Large intestine (tissue), 3 donors: ENCODE measurements around the gene PRDM1. TPM values are rescaled to one million over a fixed set of nuclear protein-coding genes. Genes with fewer than 3 reads are reported as not detected.

Experiments
- DNase-seq, 2 donors: peaks; one replicate each; pipeline versions ENCODE4 v3.0.0 to v3.0.0-alpha.2; 2013
- H3K27ac ChIP-seq: one replicate; pipeline ENCODE4 v1.5.1; 2013; ENCODE audit warnings: low read length
- H3K27me3 ChIP-seq: 2 replicates; pipeline ENCODE4 v1.6.1; 2013; ENCODE audit warnings: low read length; ENCODE audit not compliant: control insufficient read depth, insufficient read depth
- H3K36me3 ChIP-seq: 2 replicates; pipeline ENCODE4 v1.6.1; 2013; ENCODE audit warnings: low read length; ENCODE audit not compliant: control insufficient read depth, insufficient read depth
- H3K4me1 ChIP-seq: one replicate; pipeline ENCODE4 v1.6.1; 2013; ENCODE audit warnings: low read length; ENCODE audit not compliant: control insufficient read depth, insufficient read depth
- H3K4me3 ChIP-seq: one replicate; pipeline ENCODE4 v1.5.1; 2013; ENCODE audit warnings: low read length
- H3K9me3 ChIP-seq: one replicate; pipeline ENCODE4 v1.6.1; 2013; ENCODE audit warnings: mild to moderate bottlenecking, low read depth, low read length, moderate library complexity; ENCODE audit not compliant: control insufficient read depth
- WGBS: methylation state at CpG from one replicate; pipeline ENCODE4 v1.1.5; 2013; ENCODE audit warnings: low lambda C conversion rate; ENCODE audit not compliant: insufficient coverage; 5-methylcytosine and 5-hydroxymethylcytosine counted together
- polyA plus RNA-seq: library from polyadenylated mRNA; unstranded; fragments of 120-200 nt; gene quantifications from one replicate; pipeline ENCODE4 v1.2.1, GENCODE V29; 2013

PRDM1 gene
- polyA plus RNA-seq, 1 donor: 48.7 TPM

DNA sequence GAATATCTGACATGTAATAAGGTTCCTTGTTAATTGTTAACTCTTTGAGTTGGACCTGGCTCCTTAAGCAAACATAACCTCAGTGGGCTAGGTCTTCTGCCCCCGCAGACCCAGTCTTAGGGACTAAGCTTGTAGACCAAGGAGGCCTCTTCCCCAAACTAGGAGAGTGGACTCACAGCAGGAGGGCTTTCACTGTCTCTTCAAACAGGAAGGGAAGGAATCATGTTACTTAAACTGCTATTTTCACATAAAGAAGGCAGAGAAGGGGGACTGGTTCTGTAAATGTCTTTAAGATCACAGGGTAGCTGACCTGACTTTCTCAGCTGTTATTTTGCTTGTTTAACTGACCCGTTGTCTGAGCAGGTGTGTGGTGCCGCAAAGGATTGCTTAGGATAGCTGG is 34.9 kb upstream of the PRDM1 start:
- Histone ChIP-seq H3K27ac (peak overlapping the region; percentile 84), H3K4me3 (peak overlapping the region; percentile 66), H3K9me3 (no peaks in the 10 kb centered on the region), H3K36me3 (peaks cover 3% of the 10 kb centered on the region), H3K27me3 (no peaks in the 10 kb centered on the region), H3K4me1 (peaks cover 9% of the 10 kb centered on the region)
- DNase-seq: peak in 1 of 2 donors; percentile 83
- no CpG with 5 or more reads among the region's 3 CpGs for WGBS

DNA sequence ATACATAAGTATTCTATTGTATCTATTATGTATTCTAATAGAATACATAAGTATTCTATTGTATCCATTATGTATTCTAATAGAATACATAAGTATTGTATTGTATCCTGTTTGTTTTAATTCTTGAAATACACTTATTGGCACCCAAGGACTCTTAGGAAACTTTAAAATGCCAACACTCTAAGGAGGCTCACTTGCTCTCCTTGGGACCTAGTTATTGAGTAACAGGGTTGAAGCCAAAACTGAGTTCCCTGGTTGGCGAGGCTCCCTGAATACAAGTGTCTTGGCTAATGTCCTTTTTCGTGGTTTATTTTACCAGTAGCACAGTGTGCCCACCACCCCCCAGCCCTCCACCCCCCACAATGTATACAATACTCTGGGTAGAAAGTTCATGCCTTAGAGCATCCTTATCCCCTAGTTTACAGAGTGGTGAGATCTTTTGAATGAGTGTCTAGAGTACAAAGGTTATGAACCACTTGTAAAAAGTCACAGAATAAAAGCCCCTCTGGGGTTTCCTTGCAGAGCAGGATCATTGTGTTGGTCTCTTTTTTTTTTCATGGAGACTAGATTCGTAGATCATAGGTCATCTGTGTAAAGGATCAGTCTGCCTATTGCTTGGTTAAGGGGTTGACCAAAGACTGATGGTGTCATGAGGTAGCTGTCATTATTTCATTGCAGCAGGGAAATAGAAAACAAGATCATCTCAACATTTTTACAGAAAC is 32.5 kb upstream of the PRDM1 start:
- WGBS: no CpG with 5 or more reads among the region's 3 CpGs
- Histone ChIP-seq H3K9me3 (no peaks in the 10 kb centered on the region), H3K27me3 (no peaks in the 10 kb centered on the region), H3K4me1 (peaks cover 19% of the 10 kb centered on the region), H3K4me3 (peak overlapping the region; percentile 17), H3K27ac (peak overlapping the region; percentile 84), H3K36me3 (peaks cover 3% of the 10 kb centered on the region)
- peak; percentile 34 to 76 for DNase-seq

GRCh38 chr6:106055489-106055888 is 30.6 kb upstream of the PRDM1 start:
- Histone ChIP-seq H3K4me3 (peak overlapping the region; percentile 27), H3K27me3 (no peaks in the 10 kb centered on the region), H3K36me3 (peaks cover 6% of the 10 kb centered on the region), H3K27ac (peak overlapping the region; percentile 84), H3K9me3 (no peaks in the 10 kb centered on the region), H3K4me1 (peaks cover 19% of the 10 kb centered on the region)
- 40% methylated on average over 1 of the region's 4 CpGs for WGBS
- DNase-seq: peak in 1 of 2 donors; percentile 64

- Histone ChIP-seq H3K27ac (peak overlapping the region; percentile 84), H3K9me3 (no peaks in the 10 kb centered on the region), H3K4me1 (peaks cover 19% of the 10 kb centered on the region), H3K4me3 (peak overlapping the region; percentile 27), H3K36me3 (peaks cover 6% of the 10 kb centered on the region), H3K27me3 (no peaks in the 10 kb centered on the region)
- no CpG with 5 or more reads among the region's 5 CpGs for WGBS
- peak in 1 of 2 donors; percentile 32 for DNase-seq
Measured at GRCh38 chr6:106056060-106056745, 29.9 kb upstream of the PRDM1 start.

DNA sequence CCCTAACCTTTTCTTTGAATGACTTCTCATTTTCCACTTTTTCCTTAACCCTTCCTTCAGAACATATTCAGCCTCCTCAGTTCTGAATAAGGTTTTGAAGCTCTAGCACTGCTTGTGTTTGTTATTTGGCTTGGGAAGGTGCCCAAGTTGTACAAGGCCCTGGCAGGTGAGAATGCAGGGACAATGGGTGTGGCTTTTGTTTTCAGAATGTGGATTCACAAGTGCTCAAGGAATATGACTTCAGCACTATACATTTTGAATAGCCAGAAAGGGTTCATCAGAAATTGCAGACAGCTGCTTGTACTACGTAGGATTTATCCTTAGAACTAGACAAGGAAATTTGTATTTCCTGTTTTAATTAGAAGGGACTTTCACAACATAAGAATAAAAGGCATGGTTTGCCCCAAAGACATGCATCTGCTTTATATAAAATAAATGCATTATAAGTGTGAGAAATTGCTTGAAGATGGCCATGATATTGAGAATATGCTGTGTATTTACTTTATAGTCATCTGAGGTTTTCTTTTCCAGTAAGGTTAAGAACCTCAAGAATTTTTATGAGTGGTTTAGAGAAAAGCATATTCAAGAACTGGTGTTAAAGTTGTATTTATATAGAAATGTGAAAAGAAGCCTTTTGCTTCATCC is 29.3 kb upstream of the PRDM1 start:
- H3K9me3 ChIP-seq: no peaks in the 10 kb centered on the region
- peaks cover 19% of the 10 kb centered on the region for H3K4me1 ChIP-seq
- WGBS: no CpG with 5 or more reads among the region's 1 CpG
- H3K27ac ChIP-seq: peak overlapping the region; percentile 84
- DNase-seq: peak in 1 of 2 donors; percentile 27
- H3K4me3 ChIP-seq: no peak overlapping the region
- peaks cover 6% of the 10 kb centered on the region for H3K36me3 ChIP-seq
- no peaks in the 10 kb centered on the region for H3K27me3 ChIP-seq

- H3K9me3 ChIP-seq: no peaks in the 10 kb centered on the region
- no peaks in the 10 kb centered on the region for H3K27me3 ChIP-seq
- H3K4me1 ChIP-seq: peaks cover 16% of the 10 kb centered on the region
- peaks cover 14% of the 10 kb centered on the region for H3K36me3 ChIP-seq
- no peak overlapping the region for H3K27ac ChIP-seq
- no peak for DNase-seq
- 83% methylated on average over 2 of the region's 2 CpGs for WGBS
- H3K4me3 ChIP-seq: no peak overlapping the region
Measured at GRCh38 chr6:106059331-106059730, 26.8 kb upstream of the PRDM1 start.

- no peak for DNase-seq
- Histone ChIP-seq H3K27me3 (no peaks in the 10 kb centered on the region), H3K4me3 (no peak overlapping the region), H3K4me1 (peaks cover 13% of the 10 kb centered on the region), H3K36me3 (peaks cover 21% of the 10 kb centered on the region), H3K27ac (no peak overlapping the region), H3K9me3 (no peaks in the 10 kb centered on the region)
- WGBS: 87% methylated on average over 3 of the region's 3 CpGs
Measured at GRCh38 chr6:106060167-106060566, 26.0 kb upstream of the PRDM1 start.

GRCh38 chr6:106063448-106063850 is 22.7 kb upstream of the PRDM1 start:
- Histone ChIP-seq H3K36me3 (peaks cover 33% of the 10 kb centered on the region), H3K27ac (no peak overlapping the region), H3K27me3 (no peaks in the 10 kb centered on the region), H3K4me1 (no peaks in the 10 kb centered on the region), H3K9me3 (no peaks in the 10 kb centered on the region), H3K4me3 (no peak overlapping the region)
- no peak for DNase-seq
- 100% methylated on average over 1 of the region's 2 CpGs for WGBS

DNA sequence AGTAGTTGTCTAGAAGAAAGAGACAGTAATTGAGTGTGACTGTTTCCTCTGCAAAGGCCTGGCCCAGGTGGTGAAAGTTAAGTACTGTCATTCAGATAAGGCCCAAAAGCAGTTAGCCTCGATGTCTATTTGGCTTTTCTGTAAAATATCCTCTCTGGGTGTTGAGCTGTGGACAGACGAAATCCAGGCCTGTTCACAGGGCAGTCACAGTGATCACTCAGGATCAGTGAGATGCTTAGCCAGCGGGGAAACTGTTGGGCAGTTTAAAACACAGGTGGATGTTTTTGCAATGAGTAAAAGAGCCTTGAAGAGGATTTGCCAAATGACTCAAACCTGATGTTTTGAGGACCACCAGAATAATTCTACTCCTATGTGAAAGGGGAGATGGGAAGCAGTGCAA is 22.0 kb upstream of the PRDM1 start:
- H3K36me3 ChIP-seq: peaks cover 38% of the 10 kb centered on the region
- H3K9me3 ChIP-seq: no peaks in the 10 kb centered on the region
- no peak overlapping the region for H3K27ac ChIP-seq
- no peaks in the 10 kb centered on the region for H3K27me3 ChIP-seq
- H3K4me1 ChIP-seq: no peaks in the 10 kb centered on the region
- H3K4me3 ChIP-seq: no peak overlapping the region
- no CpG with 5 or more reads among the region's 3 CpGs for WGBS
- no peak for DNase-seq

DNA sequence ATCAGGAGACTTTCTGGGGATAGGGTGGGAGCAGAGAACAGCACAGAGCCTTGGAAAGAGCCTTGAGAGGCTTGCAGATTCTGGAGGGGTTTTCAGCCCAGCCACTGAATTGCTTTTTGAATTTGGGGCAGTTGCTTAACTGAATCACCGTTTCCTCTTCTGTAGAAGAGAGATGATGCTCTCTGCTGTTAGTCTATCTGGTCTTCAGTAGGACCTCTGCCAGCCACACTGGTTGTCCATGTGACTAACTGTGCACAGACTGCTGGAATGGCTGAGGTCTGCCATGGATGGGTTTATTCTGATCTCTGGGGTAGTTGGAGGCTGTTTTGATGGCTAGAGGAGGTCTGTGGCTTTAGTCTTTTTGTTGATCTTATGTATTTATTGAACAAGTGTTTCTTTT is 21.4 kb upstream of the PRDM1 start:
- Histone ChIP-seq H3K9me3 (no peaks in the 10 kb centered on the region), H3K4me1 (peaks cover 4% of the 10 kb centered on the region), H3K4me3 (no peak overlapping the region), H3K36me3 (peaks cover 39% of the 10 kb centered on the region), H3K27ac (no peak overlapping the region), H3K27me3 (no peaks in the 10 kb centered on the region)
- no peak for DNase-seq
- WGBS: no CpG with 5 or more reads among the region's 1 CpG
